H4 (cell line): ENCODE results near the gene TNP2. TPM values are rescaled to one million over a fixed set of nuclear protein-coding genes. Genes with fewer than 3 reads are reported as not detected.

Experiments
- DNase-seq: peaks from one replicate; pipeline ENCODE4 v3.0.0-alpha.2; 2015; ENCODE audit warnings: low spot score
- total RNA-seq: library from RNA; depleted of rRNA; stranded (reverse); fragments of >200 nt; shearing (Covaris generic); gene quantifications from 2 replicates; pipeline ENCODE4 v1.2.3, GENCODE V29; 2014; rRNA removed

TNP2 gene
- not detected in 2 replicates for total RNA-seq

DNA sequence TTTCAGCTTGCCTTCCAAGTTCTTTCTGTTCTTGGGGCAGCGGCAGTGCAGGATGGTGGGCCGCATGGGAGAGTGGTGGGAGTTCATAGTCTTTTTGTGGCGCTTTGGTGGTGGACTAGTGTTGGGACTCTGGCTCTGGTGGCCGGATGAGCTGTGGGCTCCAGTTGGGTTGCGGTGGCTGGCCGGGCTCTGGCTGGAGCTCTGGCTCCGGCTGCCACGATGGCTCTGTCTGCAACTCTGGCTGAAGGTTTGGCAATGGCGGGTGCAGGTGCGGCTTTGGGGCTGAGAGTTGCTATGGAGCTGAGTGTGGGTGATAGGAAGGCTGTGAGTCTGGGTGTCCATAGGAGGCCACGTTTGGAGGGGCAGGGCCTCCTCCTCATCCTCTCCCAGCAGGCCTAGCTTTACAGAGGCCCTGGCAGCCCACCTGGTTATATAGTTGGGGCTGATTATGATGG lies at the start of gene TNP2:
TSS of gene TNP2 (minus strand) at position 405 of the 455 bp plus-strand sequence. CDS start at position 342, 63 bp downstream.
- no peak for DNase-seq

DNA sequence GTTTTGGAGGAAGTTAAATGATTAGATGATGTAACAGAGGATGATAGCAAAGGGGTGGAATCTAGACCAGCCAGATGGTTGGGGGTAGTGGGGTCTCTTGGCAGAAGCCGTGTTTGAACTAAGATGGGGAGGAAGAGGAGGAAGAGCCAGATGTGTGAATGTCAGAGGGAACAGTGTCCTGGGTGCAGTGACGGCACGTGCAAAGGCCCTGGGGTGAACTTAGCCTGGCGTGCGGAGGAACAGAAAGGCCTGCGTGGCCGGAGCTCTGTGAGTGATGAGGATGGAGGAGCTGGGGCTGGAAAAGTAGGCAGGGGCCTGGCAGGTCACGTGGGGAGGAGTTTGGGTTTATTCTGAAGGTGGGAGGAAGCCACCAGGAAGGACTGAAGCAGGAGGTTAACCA lies 49.7 kb upstream of the TNP2 start:
- DNase-seq: no peak

DNA sequence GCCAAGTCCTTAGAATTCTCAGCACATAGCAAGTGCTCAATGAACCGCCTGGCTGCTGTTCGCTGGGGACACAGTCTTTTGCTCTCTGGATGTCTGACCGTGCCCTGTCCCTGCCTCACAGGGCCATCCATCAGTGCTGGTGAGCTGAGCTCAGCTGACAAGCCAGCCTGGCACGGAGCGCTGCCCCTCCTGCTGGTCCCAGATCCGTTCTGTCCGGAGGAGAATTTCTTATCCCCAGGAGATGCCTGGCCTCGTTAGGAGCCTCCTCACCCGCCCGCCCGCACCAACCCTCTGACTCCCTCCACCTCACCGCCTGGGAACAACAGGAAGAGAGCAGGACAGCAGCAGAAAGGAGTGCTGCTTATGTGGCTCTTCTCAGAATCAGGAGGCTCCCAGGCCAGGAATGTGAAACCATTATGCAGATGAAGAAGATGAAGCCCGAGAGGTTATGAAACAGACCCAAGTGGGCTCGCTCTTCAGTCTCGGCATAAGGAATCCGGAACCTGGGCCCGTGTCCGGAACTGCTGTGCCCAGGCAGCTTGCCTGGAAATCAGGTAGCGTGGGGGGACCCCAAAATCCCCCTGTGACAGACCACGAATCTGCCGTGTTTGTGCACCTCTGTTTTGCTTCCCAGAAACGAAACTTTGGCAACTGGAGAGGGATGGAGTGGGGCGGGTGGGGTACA lies 47.3 kb upstream of the TNP2 start:
- DNase-seq: no peak

DNA sequence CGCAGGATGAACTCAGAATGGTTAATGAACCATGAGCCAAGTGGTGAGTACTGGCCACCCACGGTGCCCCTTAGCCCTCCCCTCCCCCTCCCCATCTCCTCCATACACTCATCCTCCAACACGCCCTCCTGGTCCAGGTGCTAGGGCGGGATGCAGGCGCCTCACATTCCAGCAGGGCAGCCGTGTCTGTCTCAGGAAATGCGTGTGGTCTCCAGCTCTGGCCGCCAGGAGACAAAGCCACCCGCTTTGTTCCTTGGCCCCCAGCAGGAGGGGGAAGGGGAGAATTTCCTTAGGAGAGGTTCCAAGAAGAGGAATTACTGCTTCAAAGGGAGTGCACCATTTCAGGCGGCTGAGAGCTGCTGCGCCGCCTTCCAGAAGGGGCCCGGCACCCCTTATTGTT lies 46.4 kb upstream of the TNP2 start:
- peak; percentile 90 for DNase-seq

DNA sequence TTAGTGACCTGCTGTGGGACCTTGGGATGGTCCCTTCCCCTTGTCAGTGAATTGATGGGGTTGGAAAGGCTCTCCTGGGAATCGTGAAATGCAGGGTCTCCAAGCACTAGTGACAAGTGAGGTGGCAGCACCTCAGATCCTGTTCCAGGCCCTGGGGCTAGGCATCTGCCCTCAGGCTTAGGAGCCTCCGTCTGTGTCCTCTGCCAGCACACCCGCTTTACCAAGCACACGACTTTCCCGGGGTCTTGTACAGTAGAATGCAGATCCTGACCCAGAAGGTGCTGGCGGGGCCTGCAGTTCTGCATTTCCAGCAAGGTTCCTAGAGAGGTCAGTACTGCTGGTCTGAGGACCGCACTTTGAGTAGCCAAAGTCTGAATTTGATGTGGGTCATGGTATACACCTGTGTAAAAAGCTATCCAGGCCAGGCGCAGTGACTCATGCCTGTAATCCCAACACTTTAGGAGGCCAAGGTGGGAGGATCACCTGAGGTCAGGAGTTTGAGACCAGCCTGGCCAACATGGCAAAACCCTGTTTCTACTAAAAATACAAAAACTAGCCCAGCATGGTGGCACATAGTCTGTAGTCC lies 45.3 kb upstream of the TNP2 start:
- no peak for DNase-seq

DNA sequence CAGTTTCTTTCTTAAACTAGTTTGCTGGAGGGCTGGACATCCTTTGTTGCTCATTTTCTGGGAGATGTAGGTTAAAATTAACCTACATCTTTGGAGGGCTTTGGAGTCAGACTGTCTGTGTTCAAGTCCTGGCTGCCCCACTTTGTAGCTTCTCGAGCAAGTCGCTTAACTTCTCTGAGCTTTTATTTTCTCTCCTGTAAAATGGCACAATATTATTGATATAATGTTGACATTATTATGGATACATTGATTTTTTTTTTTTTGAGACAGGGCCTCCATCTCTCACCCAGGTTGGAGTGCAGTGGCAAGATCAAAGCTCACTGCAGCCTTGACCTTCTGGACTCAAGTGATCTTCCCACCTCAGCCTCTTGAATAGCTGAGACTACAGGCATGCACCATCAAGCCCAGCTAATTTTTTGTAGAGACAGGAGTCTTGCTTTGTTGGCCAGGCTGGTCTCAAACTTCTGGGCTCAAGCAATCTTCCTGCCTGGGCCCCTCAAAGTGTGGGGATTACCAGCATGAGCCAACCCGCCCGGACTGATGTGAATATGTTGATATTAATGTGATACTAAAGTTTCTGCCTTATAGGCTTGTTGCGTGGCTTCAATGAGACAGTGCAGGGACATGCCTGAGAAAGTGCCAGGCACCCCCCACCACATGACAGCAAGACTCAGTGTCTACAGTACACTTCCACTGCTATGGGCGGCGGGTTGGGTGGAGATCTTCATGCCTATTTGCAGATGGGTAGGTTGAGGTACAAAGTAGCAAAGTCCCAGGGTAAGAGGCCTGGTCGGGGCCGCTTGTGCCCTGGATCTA lies 44.6 kb upstream of the TNP2 start:
- DNase-seq: no peak

DNA sequence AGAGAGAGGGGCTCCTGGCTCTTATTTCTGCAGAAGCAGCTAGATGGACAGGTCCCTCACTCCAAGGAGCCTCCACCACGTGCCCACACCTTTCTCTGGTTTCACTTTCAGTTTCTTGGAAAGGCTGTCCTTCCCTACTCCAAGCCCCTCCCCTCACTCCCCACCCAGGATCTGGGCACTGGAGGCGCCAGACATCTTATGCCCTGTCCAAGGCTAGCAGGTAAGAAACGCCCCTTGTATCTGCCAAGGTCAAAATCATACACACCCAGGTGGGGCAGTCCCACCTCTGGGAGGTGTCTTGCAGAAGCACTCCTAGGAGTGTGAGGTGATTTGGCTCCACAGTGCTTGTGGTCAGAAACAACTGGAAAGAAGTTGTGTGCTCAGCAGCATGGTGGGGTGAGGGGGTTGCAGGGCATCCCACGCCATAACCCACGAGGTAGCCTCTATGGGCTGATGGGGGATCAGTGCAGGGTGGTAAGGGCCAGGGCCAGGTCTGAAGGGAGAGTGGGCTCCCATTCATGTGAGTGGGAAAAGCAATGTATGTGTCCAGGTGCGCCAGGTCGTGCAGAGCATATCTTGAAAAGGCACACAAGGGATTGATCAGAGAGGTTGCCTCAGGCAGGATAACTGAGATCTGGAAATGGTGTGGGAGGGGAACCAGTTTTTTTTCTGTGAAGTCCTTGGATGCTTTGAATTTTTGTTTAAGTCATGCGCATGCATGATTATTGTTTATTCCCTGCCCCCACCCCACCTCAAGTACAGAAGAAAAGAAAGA lies 43.8 kb upstream of the TNP2 start:
- peak; percentile 77 for DNase-seq

DNA sequence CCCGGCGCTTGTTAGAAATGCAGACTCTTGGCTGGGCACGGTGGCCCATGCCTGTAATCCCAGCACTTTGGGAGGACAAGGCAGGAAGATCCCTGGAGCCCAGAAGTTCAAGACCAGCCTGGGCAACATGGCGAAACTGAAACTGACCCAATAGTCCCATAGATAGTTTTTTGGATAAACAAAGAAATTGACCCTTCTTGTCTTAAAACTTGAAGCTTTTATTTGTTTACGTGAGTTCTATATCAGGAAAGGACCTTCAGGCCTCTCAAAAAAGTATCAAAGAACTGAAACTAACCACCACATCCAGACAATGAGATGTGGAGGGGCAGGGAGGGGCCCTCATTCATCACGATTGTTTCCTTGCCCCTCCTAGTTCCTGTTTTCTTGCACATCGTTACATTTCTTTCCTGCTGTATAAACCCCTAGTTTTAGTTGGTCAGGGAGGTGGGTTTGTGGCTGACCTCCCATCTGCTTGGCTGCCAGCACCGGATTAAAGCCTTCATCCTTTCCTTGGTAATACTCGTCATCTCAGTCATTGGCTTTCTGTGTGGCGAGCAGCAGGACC lies 42.0 kb upstream of the TNP2 start:
- no peak for DNase-seq

DNA sequence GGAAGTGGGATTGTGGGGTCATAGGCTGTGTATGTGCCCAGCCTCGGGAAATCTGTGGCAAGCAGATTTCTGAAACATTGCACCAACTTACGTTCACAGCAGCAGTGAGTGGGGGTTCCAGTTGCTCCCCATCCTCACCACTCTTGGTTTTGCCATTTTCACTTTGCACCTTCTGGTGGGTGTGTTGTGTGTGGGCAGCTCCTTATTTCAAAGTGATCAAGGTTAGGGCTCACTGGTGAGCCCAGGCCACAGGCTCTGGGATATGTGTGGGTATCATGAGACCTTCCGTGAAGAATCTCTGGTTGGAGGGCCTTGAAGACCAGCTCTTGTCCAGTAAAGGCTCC lies 41.5 kb upstream of the TNP2 start:
- no peak for DNase-seq

DNA sequence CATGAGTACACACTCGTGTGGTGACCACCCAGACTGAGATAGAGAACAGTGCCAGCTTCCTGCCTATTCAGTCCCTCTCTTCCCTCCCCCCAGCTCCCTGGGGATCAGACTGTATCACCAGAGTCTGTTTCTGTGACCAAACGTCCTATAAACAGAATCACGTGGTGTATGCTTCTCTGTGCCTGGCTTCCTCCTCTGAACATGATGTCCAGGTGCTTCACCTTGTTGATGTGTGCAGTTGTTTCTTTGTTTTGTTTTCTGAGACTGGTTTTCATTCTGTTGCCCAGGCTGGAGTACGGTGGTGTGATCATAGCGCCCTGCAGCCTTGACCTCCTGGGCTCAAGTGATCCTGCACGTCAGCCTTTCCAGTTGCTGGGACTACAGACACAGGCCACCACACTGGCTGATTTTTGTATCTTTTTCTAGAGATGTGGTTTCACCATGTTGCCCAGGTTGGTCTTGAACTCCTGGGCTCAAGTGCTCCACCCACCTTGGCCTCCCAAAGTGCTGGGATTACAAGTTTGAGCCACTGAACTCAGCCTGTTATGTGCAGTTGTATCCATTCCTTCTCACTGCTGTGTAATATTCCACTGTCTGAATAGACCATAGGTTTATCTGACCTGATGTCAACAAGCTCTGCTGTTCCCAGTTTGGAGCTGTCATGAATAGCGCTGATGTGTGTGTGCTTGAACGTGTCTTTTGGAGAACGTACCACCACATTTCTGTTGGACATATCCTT lies 40.9 kb upstream of the TNP2 start:
- peak; percentile 63 for DNase-seq

DNA sequence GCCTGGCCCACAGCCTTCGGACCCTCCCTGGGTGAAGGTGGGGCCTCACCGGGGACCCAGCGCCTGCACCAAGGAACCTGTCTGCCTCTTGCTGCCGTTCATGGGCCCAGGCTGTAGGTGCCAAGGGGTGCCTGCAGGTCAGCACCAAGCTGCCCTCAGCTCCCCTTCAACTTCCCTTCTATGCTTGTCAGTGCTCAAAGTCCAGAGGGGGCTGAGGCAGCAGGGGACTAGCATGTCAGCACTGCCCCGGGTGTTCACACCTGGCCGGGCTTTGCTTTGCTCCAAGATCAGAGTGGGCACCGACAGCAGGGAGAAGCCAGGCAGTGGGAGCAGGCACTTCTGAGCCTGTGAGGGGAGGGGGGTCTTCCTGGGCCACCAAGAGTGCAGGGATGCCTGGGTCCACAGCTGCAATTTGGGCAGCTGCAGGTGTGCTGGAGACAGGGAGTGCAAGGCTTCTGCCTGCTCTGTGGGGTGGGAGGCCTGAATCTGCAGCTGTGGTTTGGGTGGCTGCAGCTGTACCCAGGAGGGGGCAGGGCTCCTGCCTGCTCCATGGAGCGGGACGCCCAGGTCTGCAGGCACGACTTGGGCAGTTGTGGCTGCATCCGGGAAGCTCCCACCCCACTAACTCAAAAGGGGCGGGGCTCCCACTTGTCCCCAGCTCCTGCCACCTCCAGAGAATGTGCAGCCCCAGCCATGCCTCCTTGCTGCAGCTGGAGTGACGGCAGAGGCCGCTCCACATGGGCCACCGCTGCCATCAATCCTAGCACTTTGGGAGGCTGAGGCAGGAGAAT lies 39.6 kb upstream of the TNP2 start:
- no peak for DNase-seq

DNA sequence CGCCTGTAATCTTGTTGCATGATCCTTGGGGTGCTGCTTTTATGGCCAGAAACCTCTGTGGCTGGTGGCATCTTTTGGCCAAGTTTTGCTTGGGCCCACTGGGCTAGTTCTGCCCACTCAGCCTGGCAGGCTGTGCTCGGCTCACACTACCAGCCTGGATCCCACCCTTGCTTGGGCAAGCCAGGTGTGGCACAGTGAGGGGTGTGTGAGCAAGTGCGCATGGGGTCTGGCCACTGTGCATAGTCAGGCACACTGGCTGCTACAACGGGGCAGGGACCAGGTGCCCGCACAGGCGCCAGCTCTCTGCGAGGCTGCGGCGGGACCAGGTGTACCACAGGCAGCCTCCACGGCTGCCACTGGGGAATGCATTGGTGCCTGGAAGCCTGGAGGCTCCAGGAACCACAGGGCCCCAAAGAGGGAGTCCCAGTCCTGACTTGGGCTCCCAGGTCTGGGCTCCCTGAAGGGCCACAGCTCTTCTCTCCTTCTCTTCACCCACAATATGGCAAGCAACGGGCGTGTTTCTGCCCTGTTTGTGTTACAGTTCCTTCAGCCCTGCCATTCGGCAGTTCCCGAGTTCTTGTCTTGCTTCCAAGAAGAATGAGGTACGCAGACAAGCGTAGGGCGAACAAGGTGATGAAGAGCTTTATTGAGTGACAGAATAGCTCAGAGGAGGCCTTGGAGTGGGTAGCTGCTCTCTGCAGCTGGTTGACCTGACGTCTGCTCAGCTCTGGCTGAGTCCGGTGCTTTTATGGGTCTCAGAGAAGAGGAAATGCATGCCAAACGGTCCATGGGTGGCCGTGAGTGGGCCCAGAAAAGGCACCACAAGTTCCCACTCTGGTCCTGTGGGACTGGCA lies 38.7 kb upstream of the TNP2 start:
- DNase-seq: no peak

DNA sequence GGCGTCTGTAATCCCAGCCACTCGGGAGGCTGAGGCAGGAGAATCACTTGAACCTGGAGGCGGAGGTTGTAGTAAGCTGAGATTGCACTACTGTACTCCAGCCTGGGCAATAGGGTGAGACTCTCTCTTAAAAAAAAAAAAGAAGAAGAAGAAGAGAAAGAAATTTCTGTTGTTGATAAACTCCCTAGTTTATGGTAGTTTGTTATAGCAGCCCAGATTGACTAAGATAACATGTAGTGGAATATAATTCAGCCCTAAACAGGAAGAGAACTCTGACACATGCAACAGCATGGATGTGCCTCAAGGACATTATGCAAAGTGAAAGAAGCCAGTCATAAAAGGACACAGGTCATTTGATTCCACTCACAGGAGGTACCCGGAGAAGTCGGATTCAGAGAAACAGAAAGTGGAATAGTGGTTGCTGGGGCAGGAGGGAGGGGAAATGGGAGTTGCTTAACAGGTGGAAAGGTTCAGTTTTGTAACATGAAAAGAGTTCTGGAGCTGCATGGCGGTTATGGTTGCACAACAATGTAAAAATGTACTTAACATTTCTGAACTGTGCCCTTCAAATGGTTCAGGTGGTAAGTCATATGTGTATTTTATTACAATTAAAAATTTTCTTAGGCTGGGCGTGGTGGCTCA lies 38.0 kb upstream of the TNP2 start:
- DNase-seq: no peak

DNA sequence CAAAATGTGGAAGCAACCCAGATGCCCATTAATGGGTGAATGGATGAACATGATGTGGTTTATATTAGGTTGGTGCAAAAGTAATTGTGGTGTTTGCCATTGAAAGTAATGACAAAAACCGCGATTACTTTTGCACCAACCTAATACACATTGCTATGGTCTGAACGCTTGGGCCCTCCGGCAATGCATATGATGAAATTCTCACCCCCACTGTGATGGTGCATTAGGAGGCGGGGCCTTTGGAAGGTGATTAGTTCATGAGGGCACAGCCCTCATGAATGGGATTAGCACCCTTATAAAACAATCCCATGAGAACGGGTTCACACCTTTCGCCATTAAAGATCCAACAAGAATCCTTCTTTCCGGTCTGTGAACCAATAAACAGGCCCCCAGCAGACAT lies 37.3 kb upstream of the TNP2 start:
- DNase-seq: no peak

DNA sequence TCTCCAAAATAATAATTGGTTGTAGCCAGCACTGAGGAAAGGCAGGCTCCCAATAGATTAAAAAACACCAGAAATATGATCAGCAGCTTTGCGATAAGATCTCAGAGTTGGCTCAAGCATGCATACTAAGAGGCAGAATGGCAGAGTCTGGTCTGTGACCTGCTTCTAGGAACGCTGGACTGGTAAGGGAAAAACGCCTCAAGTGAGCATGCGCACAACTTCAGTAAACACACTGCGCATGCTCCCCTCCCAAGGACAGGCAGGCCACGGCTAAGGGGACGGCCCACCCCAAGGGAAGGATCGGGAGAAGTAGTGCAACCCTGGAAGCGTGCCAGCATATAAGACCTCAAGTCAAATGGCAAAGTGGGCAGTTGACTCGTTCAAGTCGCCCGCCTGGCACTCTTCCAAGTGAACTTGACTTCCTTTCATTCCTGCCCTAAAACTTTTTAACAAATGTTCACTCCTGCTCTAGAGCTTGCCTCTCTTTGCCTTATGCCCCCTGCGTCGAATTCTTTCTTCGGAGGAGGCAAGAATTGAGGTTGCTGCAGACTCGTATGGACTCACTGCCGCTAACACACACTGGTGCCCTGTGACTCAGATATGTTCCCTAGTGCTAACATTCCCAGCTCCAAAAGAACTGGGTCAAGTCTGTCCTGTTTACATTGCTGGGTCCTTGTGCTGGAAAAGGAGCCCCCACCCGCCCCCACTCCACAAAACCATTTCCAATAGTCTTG lies 34.4 kb upstream of the TNP2 start:
- no peak for DNase-seq

DNA sequence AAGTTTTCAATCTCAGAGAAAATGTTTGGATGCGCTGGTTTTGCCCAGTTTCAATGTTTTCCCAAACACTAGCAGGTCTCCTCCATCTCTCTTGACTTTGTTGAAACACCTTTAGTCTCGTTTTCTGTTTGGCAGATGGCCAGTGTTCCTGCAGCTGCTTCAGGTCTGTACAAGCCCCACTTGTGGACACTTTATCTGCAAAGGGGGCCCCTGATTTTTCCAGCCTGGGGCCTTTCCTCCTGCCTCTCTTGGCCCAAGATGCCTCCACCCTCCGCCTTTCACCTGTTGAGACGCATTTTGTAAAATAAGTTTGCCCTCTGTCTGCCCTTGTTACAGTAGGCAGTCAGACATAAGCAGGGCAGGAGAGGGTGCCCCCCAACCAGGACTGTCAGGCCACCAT lies 33.9 kb upstream of the TNP2 start:
- DNase-seq: no peak

DNA sequence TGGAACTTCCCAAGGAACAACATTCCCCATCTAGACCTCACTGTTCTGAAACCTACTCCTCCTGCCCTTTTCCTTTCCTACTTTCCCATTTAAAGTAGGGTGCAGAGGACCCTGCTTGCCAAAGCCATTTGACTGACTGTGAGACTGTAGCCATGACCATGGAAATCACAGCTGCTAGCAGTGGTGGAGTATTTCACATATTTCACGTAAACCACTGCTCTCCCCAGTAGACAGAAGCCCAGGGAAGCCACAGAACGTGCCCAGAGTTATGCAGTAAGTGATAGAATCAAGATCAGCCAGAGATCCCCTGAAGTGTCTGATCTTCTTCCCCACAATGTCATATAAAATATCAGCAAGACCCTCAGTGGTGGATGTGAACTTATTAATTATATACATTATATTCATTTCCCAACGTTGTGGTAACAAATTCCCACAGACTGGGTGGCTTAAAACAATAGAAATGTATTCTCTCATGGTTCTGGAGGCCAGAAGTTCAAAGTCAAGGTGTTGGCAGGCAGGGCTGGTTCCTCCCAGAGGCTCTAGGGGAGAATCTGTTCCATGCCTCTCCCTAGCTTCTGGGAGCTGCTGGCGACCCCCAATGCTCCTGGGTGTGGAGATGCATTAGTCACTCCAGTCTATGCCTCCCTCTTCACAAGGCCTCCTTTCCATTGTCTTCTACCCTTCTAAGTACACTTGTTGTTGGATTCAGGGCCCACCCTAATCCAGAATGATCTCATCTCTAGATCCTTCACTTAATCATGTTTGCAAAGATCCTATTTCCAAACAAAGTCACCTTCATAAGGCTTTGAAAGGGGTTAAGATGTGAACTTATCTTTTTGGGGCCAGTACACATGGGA lies 32.7 kb upstream of the TNP2 start:
- DNase-seq: no peak
